ENCODE results near the gene HASPIN.

HASPIN gene

DNA sequence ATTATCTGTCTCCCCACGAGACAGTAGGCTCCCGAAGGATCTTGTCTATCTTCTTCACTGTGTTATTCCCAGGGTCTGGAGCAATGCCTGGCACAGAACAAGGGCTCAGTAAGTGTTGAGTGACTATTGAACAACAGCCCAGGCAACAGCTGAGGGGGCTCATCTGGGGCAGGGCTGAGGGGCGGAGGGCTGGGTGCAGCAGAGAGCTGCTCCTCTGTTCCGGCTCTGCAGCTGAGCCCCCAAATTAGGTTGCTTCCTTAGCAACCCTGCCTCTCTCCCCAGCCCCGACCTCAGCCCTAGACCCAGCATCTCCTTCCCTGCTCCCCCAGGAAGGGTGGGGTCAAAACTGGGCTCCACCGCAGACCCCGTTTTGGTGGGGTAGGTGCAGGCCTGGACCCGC, 45.1 kb downstream of the HASPIN start:
- DNase-seq: no peak

DNA sequence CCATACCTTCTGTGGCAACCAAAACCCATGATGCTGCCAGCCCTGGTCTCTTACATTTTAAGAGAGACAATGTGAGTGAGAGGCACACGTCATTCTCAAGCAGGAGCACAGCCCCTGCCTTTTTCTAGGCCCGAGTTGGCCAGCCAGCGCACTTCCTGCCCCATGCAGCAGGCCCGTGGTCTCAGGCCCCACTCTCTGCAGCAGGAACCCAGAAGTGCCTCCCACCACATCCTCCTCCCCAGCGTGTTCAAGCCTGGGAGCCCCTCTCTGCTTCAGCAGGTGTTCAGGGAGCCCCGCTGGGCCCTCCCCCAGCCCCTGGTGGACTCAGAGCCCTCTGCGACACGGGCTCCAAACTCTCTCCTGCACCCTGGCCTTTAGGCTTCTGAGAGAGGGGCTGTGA, 46.8 kb downstream of the HASPIN start:
- DNase-seq: peak; percentile 78

DNA sequence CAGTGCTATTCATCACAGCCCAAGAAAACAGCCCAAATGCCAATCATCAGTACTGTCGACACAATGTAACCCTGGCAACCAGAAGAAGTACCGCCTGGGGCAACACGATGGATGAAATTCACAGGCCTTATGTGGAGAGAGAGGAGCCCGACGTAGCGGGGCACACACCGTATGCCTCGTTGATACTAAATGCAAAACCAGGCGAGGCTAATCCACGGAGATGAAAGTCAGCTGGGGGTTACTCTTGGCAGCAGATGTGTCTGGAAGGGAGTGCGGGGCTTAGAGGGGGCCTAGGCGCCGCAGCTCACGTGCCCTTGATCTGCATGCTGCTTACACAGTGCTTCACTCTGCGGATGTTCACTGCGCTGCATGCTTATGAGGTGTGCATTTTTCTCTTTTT, 47.4 kb downstream of the HASPIN start:
- peak; percentile 36 for DNase-seq

DNA sequence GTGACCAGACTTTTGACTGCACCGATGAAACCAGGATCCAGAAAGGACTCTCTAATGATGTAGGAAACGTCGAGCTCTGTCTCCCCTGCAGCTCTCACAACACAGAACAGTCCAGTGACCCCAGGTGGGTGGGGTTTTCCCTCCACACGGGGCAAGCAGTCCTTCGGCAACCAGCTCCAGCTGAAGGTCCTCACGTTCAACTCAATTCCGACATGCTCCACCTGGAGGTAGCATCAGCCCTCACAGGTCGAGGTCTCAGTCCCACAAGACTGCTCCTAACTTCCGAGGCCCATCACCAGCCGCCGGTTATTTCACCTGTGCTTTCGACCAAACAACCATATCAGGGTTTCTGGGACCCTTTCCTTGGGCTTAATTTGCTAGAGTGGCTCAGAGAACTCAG, 49.1 kb downstream of the HASPIN start:
- DNase-seq: no peak

DNA sequence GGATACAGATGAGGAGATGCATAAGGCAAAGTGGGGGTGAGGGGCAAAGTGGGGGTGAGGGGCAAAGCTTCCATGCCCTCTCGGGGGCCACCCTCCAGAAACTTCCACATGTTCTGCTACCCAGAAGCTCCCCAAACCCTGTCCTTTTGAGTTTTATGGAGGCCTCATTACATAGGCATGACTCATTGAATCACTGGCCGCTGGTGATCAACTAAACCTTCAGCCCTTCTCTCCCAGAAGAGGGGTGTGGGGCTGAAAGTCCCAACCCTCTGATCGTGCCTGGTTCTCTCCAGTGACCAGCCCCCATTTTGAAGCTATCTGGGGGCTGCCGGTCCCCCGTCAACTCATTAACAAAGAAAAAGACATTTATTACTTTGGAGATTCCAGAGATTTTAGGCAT, 49.8 kb downstream of the HASPIN start:
- DNase-seq: no peak

DNA sequence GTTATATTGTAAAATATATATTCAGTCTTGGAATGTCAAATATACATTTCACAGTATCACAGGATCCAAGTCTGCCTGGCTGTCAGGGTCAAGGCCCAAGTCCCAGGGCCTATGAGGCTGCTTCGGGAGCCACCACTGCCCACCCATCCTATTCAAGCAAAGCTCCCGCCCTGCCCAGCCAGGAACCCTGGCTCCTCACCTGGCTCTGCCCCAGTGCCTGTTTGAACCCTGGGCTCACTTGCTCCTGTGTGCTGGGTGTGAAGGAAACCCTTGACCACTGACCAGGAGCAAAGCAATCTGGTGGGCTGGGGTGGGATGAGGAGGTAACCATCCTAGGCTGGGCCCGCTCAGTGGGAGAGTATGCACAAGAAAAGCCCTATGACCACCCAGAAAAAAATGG, 50.3 kb downstream of the HASPIN start:
- no peak for DNase-seq

Measured in activated gamma-delta T cell treated with Interleukin-2 at 50 U/mL for 16 hours (primary cell).